Activated B cell treated with CpG ODN at 0.5 μM for 24 hours (primary cell): ENCODE measurements around the gene MGMT. TPM values are rescaled to one million over a fixed set of nuclear protein-coding genes. Genes with fewer than 3 reads are reported as not detected.

Experiments used
- ATAC-seq: fragments of 200-7000 bp; cut with Tn5 transposase; one replicate; pipeline ENCODE4 v1.10.0; 2021; ENCODE audit warnings: low read depth, mild to moderate bottlenecking, moderate library complexity
- CTCF ChIA-PET: fragments of 350-600 bp; sonication (Branson Sonifier 250); formaldehyde crosslinking; loops from one replicate; lab custom pipeline; 2021; ENCODE audit warnings: antibody characterized with exemption; lab: Charles Lee
- POLR2A ChIA-PET: fragments of 350-600 bp; sonication (Branson Sonifier 250); formaldehyde crosslinking; loops from one replicate; lab custom pipeline; 2021; ENCODE audit warnings: antibody characterized with exemption; lab: Charles Lee
- DNase-seq: peaks from one replicate; pipeline ENCODE4 v3.0.0; 2022
- H3K27ac Mint-ChIP-seq: one replicate; pipeline ENCODE4 v1.8.0; 2020; ENCODE audit warnings: mixed read lengths
- H3K27me3 Mint-ChIP-seq: one replicate; pipeline ENCODE4 v1.8.0; 2021; ENCODE audit warnings: mixed read lengths
- H3K36me3 Mint-ChIP-seq: one replicate; pipeline ENCODE4 v1.8.0; 2021; ENCODE audit warnings: low read depth, mixed read lengths
- H3K4me1 Mint-ChIP-seq: one replicate; pipeline ENCODE4 v1.8.0; 2021; ENCODE audit warnings: mixed read lengths
- H3K4me3 Mint-ChIP-seq: one replicate; pipeline ENCODE4 v1.8.0; 2020; ENCODE audit warnings: mild to moderate bottlenecking, mixed read lengths
- H3K9me3 Mint-ChIP-seq: one replicate; pipeline ENCODE4 v1.8.0; 2020; ENCODE audit warnings: mixed read lengths
- intact Hi-C: fragments of 100-400 bp; cut with micrococcal nuclease; formaldehyde crosslinking; loops from one replicate; pipeline ENCODE4 v1.15.1; 2024
- total RNA-seq: library from RNA; stranded (reverse); gene quantifications from 2 replicates; pipeline ENCODE4 v1.2.3, GENCODE V29; 2022
- TF ChIP-seq, protein P1 (sequence below): fragments of 200-600 bp; IDR thresholded peaks from one replicate; pipeline ENCODE4 v1.8.0; 2022; ENCODE audit warnings: antibody characterized with exemption, mild to moderate bottlenecking

Gene MGMT
- total RNA-seq, 1 donor from 2014 or later, result 25.8 TPM

DNA sequence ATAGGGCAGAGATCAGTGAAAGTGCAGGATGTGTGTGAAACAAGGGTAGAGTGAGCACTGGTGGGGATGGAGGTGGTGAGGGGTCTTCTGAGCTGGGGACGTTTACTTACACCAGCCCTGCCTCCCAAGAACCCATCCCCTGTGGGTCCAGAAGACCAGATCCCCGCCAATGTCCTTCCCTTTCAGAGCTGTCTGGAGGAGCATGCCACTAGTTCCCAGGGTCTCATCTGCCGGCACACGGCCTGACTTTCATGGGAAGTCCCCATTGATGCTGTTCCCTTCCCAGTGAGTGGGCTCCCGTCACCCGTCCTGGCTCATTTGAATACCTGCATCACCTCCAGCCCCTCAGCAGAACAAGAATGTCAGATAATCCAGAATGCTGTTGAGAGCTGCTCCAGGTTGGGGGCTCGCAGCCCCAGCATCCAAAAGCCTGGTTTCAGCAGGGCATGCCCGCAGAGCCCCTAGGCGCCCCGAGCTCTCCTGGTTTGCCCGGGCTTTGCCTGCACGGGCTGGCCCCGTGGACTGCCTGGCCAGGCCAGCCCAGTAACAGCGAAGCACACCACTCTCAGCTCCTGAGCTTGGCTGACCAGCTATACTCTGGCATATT lies 246.7 kb downstream of the MGMT start:
- Mint-ChIP-seq H3K9me3 (no peaks in the 10 kb centered on the region), H3K4me3 (no peak overlapping the region), H3K27me3 (no peaks in the 10 kb centered on the region), H3K36me3 (peaks cover 32% of the 10 kb centered on the region), H3K27ac (no peak overlapping the region), H3K4me1 (no peaks in the 10 kb centered on the region)
- POLR2A ChIA-PET, result no interaction called here
- ATAC-seq (no peak), DNase-seq (no peak)
- TF ChIP-seq, protein P1, sequence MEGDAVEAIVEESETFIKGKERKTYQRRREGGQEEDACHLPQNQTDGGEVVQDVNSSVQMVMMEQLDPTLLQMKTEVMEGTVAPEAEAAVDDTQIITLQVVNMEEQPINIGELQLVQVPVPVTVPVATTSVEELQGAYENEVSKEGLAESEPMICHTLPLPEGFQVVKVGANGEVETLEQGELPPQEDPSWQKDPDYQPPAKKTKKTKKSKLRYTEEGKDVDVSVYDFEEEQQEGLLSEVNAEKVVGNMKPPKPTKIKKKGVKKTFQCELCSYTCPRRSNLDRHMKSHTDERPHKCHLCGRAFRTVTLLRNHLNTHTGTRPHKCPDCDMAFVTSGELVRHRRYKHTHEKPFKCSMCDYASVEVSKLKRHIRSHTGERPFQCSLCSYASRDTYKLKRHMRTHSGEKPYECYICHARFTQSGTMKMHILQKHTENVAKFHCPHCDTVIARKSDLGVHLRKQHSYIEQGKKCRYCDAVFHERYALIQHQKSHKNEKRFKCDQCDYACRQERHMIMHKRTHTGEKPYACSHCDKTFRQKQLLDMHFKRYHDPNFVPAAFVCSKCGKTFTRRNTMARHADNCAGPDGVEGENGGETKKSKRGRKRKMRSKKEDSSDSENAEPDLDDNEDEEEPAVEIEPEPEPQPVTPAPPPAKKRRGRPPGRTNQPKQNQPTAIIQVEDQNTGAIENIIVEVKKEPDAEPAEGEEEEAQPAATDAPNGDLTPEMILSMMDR, result no peak
- intact Hi-C loops, result no loop called here
- CTCF ChIA-PET, result no interaction called here

DNA sequence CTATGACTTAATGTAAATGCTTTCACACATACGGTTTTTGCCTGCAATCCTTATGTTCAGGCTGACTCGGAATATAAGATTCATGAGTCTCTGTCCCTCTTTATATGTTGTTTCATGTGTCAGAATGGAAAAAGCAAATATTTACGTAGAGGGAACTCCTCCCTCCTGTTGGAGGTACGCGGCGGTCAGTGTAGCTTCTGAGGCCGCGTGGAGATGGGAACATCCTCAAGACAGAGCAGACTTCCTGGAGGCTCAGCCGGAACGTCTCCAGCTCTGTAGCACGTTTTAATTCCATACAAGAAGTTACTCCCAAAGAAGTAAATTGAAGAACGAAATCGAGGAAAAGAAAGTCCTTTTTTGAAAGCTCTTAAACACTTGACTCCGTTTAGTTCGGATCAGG lies 248.8 kb downstream of the MGMT start:
- TF ChIP-seq, protein P1, result no peak
- ChIA-PET CTCF (no interaction called here), POLR2A (no interaction called here)
- DNase-seq, result no peak
- ATAC-seq, result no peak
- no peaks in the 10 kb centered on the region for H3K27me3 Mint-ChIP-seq
- H3K36me3 Mint-ChIP-seq, result peaks cover 29% of the 10 kb centered on the region
- intact Hi-C loops, result no loop called here
- no peak overlapping the region for H3K4me3 Mint-ChIP-seq
- H3K4me1 Mint-ChIP-seq, result no peaks in the 10 kb centered on the region
- peaks cover 1% of the 10 kb centered on the region for H3K9me3 Mint-ChIP-seq
- H3K27ac Mint-ChIP-seq, result no peak overlapping the region

DNA sequence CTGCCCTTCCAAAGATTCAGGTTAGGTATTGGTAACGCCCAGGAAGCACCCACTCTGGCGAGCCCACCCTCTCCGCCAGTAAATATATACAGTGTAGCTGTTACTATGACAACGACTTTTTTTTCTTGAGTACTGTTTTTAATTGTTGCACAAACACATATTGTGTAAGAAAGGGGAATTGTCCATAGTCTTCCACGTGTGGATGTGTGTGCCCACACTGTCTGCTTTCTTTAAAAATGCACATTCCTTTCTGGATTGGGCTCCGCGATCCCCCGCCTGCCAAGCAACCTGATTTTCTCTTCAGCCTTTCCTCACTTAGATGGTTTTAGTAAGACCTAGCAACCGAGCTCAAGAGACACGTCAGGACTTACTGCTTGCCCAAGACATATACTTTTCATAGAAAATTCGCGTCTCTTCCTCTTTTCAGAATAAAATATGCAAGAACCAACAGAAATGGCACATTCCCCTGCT lies 249.2 kb downstream of the MGMT start:
- DNase-seq (no peak), ATAC-seq (no peak)
- peaks cover 5% of the 10 kb centered on the region for H3K9me3 Mint-ChIP-seq
- no peak overlapping the region for H3K4me3 Mint-ChIP-seq
- peaks cover 29% of the 10 kb centered on the region for H3K36me3 Mint-ChIP-seq
- intact Hi-C loops, result no loop called here
- ChIA-PET CTCF (no interaction called here), POLR2A (no interaction called here)
- TF ChIP-seq, protein P1, result no peak
- H3K4me1 Mint-ChIP-seq, result no peaks in the 10 kb centered on the region
- no peak overlapping the region for H3K27ac Mint-ChIP-seq
- no peaks in the 10 kb centered on the region for H3K27me3 Mint-ChIP-seq

DNA sequence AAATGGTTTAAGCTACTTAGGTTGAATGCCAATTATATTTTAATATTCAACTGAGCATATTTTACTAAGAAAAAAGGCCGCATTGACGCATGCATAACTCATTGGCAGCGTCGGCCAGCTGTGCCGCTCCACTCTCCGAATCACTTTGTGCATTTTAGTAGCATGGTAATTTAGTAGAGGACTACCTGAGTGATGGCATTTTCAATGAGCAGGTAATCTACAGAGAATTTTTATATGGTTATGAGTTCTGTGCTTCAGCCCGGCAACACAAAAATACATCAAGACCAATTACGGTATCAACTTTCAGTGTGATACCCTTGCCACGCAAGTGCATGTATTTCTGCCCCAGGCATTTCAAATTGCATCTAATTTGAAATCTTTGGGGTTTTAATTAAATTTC lies 249.8 kb downstream of the MGMT start:
- Mint-ChIP-seq H3K9me3 (peaks cover 5% of the 10 kb centered on the region), H3K27me3 (no peaks in the 10 kb centered on the region), H3K4me1 (no peaks in the 10 kb centered on the region), H3K36me3 (peaks cover 31% of the 10 kb centered on the region), H3K4me3 (no peak overlapping the region), H3K27ac (no peak overlapping the region)
- DNase-seq (no peak), ATAC-seq (no peak)
- ChIA-PET POLR2A (no interaction called here), CTCF (no interaction called here)
- intact Hi-C loops, result no loop called here
- TF ChIP-seq, protein P1, result no peak

DNA sequence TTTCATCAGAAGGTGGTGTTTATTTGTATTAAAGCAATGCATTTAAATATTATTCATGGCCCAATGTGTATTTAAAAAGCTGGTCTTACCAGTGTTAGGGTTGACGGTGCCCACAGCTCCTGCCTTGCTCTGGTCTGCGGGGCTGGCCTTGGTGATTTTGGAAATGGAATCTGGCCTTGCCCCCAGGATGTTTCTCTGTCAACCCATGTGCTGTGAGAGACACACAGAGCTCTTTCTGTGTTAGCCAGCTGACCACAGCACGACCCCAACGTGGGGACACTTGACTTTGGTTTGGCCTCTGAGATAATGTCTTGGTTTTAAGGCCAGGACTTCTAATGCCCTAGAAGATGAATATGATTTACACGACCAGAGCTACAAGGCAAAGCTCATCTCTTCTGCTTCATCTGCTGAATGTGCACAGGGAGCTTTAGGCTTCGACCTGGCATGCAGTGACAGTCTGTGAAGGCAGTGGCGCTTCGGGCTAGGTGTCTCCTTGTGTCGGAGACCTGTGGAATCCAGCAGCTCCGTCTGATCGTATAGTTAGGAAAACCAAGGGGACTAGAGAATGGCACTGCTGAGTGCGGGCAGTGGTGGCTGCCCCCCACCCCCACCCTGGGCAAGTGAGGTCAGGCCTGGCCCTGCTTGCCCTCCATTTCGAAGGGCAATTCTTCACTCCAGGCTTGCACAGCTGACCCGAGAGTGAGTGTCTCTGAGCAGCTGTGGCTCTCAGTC lies 250.9 kb downstream of the MGMT start:
- Mint-ChIP-seq H3K27ac (no peak overlapping the region), H3K4me3 (no peak overlapping the region), H3K27me3 (no peaks in the 10 kb centered on the region), H3K36me3 (peaks cover 30% of the 10 kb centered on the region), H3K9me3 (peaks cover 5% of the 10 kb centered on the region), H3K4me1 (no peaks in the 10 kb centered on the region)
- DNase-seq (no peak), ATAC-seq (no peak)
- CTCF ChIA-PET, result no interaction called here
- intact Hi-C loops, result no loop called here
- TF ChIP-seq, protein P1, result no peak
- POLR2A ChIA-PET, result no interaction called here
